Measurements from ENCODE around the gene NEK9. TPM values are rescaled to one million over a fixed set of nuclear protein-coding genes. Genes with fewer than 3 reads are reported as not detected.
A peak's percentile ranks its signal among the peaks of the same experiment; 100 is the strongest.

The NEK9 gene
- total RNA-seq, 1 donor, result 71.1 TPM

- no peak for DNase-seq (ENCODE audit: low read depth in 2 of 3, low spot score in 2 of 3)
These were observed 80.6 kb downstream of the NEK9 start for GRCh38 chr14:75046275-75046674.

DNA sequence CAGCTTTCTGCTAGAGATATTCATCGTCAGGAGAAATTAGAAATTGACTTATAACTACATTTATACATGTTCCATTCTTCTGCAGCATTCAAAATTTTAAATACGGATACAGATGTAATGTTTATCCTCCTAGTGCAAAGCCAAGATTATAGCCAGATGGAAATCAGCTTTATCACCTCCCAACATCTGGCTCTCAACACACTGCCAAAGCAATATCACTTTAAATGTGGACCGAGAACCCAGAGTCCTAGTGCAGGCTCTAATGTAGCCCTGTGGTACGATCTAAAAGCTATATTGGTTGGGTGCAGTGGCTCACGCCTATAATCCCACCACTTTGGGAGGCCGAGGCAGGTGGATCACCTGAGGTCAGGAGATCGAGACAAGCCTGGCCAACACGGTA lies 82.1 kb downstream of the NEK9 start:
- DNase-seq (ENCODE audit: low read depth in 2 of 3, low spot score in 2 of 3), result peak in 2 of 3 donors; percentile 56 to 87

GRCh38 chr14:75044322-75044721 lies 82.5 kb downstream of the NEK9 start:
- peak in 2 of 3 donors; percentile 39 to 70 for DNase-seq (ENCODE audit: low read depth in 2 of 3, low spot score in 2 of 3)

DNA sequence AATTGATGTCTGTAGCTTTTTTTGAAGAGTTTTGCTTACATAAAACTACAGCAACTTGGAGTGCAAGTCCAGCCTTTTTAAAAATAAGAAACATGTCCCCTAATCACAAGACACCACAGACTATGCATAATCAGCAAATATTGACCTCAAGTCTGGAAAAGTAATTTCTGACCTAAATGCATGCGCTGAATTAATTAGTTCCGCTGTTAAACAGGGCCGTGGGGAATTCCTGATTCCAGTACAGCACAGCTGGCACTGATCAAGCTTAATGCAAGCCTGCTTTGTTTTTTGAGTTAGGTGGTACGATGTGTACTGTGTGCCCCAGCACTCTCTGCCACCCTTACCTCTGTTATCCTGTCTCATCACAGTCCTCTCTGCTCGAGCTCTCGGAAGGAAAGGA lies 84.8 kb downstream of the NEK9 start:
- DNase-seq (ENCODE audit: low read depth in 2 of 3, low spot score in 2 of 3), result no peak

- DNase-seq (ENCODE audit: low read depth in 2 of 3, low spot score in 2 of 3), result no peak
These were observed 85.2 kb downstream of the NEK9 start for GRCh38 chr14:75041613-75042012.

DNA sequence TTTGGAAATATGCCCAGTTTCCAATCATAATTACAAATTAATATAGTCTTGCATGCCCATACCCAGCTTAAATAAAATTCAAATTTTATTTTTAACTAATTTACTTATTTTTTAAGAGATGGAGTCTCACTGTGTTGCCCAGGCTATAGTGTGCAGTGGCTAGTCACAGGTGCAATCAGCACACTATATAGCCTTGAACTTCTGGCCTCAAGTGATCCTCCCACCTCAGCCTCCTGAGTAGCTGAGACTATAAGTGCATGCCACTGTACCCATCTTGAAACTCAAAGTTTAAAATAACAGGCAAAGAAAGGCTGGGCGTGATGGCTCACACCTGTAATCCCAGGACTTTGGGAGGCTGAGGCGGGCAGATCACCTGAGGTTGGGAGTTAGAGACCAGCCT lies 85.9 kb downstream of the NEK9 start:
- DNase-seq (ENCODE audit: low read depth in 2 of 3, low spot score in 2 of 3), result no peak

DNA sequence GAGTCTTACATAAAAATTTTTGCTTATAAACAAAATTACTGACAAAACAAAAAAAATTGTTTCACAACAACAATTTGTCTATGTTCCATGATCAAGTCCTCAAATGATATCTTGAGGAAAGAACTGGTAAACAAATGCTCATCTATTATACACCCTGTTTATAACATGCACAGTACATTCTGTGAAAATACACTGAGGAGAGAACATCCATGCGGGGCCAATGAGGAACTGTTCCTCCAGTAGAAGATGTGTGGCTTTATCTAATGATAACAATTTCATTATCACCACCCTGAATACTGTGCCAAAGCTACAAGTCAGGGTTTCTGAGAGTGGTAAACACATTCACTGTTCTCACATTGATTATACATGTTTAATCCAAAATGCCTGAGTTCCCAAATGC lies 86.3 kb downstream of the NEK9 start:
- DNase-seq (ENCODE audit: low read depth in 2 of 3, low spot score in 2 of 3), result no peak

GRCh38 chr14:75032939-75033338 lies 93.9 kb downstream of the NEK9 start:
- no peak for DNase-seq (ENCODE audit: low read depth in 2 of 3, low spot score in 2 of 3)

- DNase-seq (ENCODE audit: low read depth in 2 of 3, low spot score in 2 of 3), result no peak
These were observed 96.7 kb downstream of the NEK9 start for GRCh38 chr14:75030147-75030546.

Small RNA genes lying within 50 kb of the gene (small RNA-seq; reads per million reads assigned to genes)
- gene HIF1AP1, result not detected

Other genes starting within 250 kb of the NEK9 start
- gene DLST, start 245.1 kb downstream of the NEK9 start, total RNA-seq, result 50.9 TPM
- gene RPS6KL1, start 203.8 kb downstream of the NEK9 start, total RNA-seq, result 8.3 TPM
- gene PGF, start 171.5 kb downstream of the NEK9 start, total RNA-seq, result under 0.01 TPM
- 45.5 TPM for gene EIF2B2, start 124.1 kb downstream of the NEK9 start, total RNA-seq
- gene MLH3, start 75.6 kb downstream of the NEK9 start, total RNA-seq, result 16.2 TPM
- 5.1 TPM for gene ACYP1, start 63.0 kb downstream of the NEK9 start, total RNA-seq
- 0.54 TPM for gene ZC2HC1C, start 57.4 kb downstream of the NEK9 start, total RNA-seq
- gene TMED10, start 49.6 kb upstream of the NEK9 start, total RNA-seq, result 281 TPM
- gene FOS, start 151.8 kb upstream of the NEK9 start, total RNA-seq, result 2,036 TPM